WTC11 (cell line): Measurements from ENCODE around the gene SERPINB6. TPM values are rescaled to one million over a fixed set of nuclear protein-coding genes. Genes with fewer than 3 reads are reported as not detected.

Experiments
- ATAC-seq: fragments of 200-7000 bp; cut with Tn5 transposase; 2 replicates; pipeline ENCODE4 v1.10.0; 2021; ENCODE audit warnings: mild to moderate bottlenecking, moderate library complexity
- CTCF ChIA-PET: fragments of 300-600 bp; sonication (Branson Sonifier 250); formaldehyde crosslinking; loops from one replicate; lab custom pipeline; 2021; ENCODE audit warnings: antibody characterized with exemption; lab: Charles Lee
- POLR2A ChIA-PET: fragments of 350-600 bp; sonication (Branson Sonifier 250); formaldehyde crosslinking; loops from one replicate; lab custom pipeline; 2021; ENCODE audit warnings: antibody characterized with exemption; lab: Charles Lee
- DNase-seq: peaks from one replicate; pipeline ENCODE4 v3.0.0; 2021; ENCODE audit warnings: low spot score
- H3K27ac Mint-ChIP-seq: 2 replicates; pipeline ENCODE4 v1.8.0; 2021; ENCODE audit warnings: mixed read lengths
- H3K27me3 Mint-ChIP-seq: 2 replicates; pipeline ENCODE4 v1.8.0; 2021; ENCODE audit warnings: low read depth, mild to moderate bottlenecking, moderate library complexity, mixed read lengths
- H3K36me3 Mint-ChIP-seq: 2 replicates; pipeline ENCODE4 v1.8.0; 2021; ENCODE audit warnings: mixed read lengths
- H3K4me1 Mint-ChIP-seq: 2 replicates; pipeline ENCODE4 v1.8.0; 2022; ENCODE audit warnings: mixed read lengths
- H3K4me3 Mint-ChIP-seq: 2 replicates; pipeline ENCODE4 v1.8.0; 2021; ENCODE audit warnings: mild to moderate bottlenecking, moderate library complexity, mixed read lengths
- H3K9me3 Mint-ChIP-seq: 2 replicates; pipeline ENCODE4 v1.8.0; 2021; ENCODE audit warnings: mixed read lengths
- CTCF ChIP-seq: fragments of 200-600 bp; IDR thresholded peaks from 2 replicates; pipeline ENCODE4 v1.8.0; 2022; ENCODE audit warnings: antibody characterized with exemption
- ETV6 ChIP-seq: sonication (generic); formaldehyde crosslinking; IDR thresholded peaks from 2 replicates; pipeline ENCODE4 v1.8.1; 2022; ENCODE audit warnings: mild to moderate bottlenecking, missing genetic modification reagents
- GTF2I ChIP-seq: fragments of 250-450 bp; sonication (Bioruptor Pico); conservative IDR thresholded peaks from 2 replicates; pipeline ENCODE4 v1.4.0; 2021; ENCODE audit warnings: mild to moderate bottlenecking
- MAX ChIP-seq: sonication (generic); formaldehyde crosslinking; IDR thresholded peaks from 2 replicates; pipeline ENCODE4 v1.8.0; 2022; ENCODE audit warnings: mild to moderate bottlenecking, missing genetic modification reagents
- MYBL2 ChIP-seq: sonication (generic); formaldehyde crosslinking; IDR thresholded peaks from 2 replicates; pipeline ENCODE4 v1.8.1; 2023; ENCODE audit warnings: mild to moderate bottlenecking, moderate library complexity, missing genetic modification reagents
- NFYB ChIP-seq: sonication (generic); formaldehyde crosslinking; conservative IDR thresholded peaks from 2 replicates; pipeline ENCODE4 v1.8.0; 2022; ENCODE audit warnings: low read depth, missing genetic modification reagents
- PRRX2 ChIP-seq: fragments of 250-450 bp; sonication (Bioruptor Pico); IDR thresholded peaks from 2 replicates; pipeline ENCODE4 v1.8.0; 2021; ENCODE audit warnings: mild to moderate bottlenecking
- RORB ChIP-seq: fragments of 250-450 bp; sonication (Bioruptor Pico); IDR thresholded peaks from 2 replicates; pipeline ENCODE4 v1.9.0; 2021; ENCODE audit warnings: mild to moderate bottlenecking
- SP1 ChIP-seq: sonication (generic); formaldehyde crosslinking; conservative IDR thresholded peaks from 2 replicates; pipeline ENCODE4 v1.8.1; 2022; ENCODE audit warnings: missing genetic modification reagents
- ZNF396 ChIP-seq: fragments of 250-450 bp; sonication (Bioruptor Pico); IDR thresholded peaks from 2 replicates; pipeline ENCODE4 v1.8.0; 2021; ENCODE audit warnings: mild to moderate bottlenecking, moderate library complexity, borderline replicate concordance
- ZNF416 ChIP-seq: fragments of 250-450 bp; sonication (Bioruptor Pico); IDR thresholded peaks from 2 replicates; pipeline ENCODE4 v1.9.0; 2021; ENCODE audit warnings: mild to moderate bottlenecking, inconsistent platforms
- ZNF423 ChIP-seq: fragments of 250-450 bp; sonication (Bioruptor Pico); IDR thresholded peaks from 2 replicates; pipeline ENCODE4 v2.1.2; 2022; ENCODE audit warnings: mild to moderate bottlenecking, moderate library complexity
- total RNA-seq: library from RNA; stranded (reverse); gene quantifications from 3 replicates; pipeline ENCODE4 v1.2.3, GENCODE V29; 2021
- TF ChIP-seq, protein P1 (sequence below): sonication (generic); formaldehyde crosslinking; IDR thresholded peaks from 2 replicates; pipeline ENCODE4 v1.8.1; 2023; ENCODE audit warnings: mild to moderate bottlenecking, missing genetic modification reagents
- TF ChIP-seq, protein P2 (sequence below): sonication (generic); formaldehyde crosslinking; IDR thresholded peaks from 2 replicates; pipeline ENCODE4 v1.8.0; 2022; ENCODE audit warnings: missing genetic modification reagents
- TF ChIP-seq, protein P3 (sequence below): sonication (generic); formaldehyde crosslinking; IDR thresholded peaks from 2 replicates; pipeline ENCODE4 v1.8.1; 2023; ENCODE audit warnings: mild to moderate bottlenecking, missing genetic modification reagents, moderate library complexity

SERPINB6 gene
- total RNA-seq, 1 experiment from 2014 or later, result 28.0 TPM

DNA sequence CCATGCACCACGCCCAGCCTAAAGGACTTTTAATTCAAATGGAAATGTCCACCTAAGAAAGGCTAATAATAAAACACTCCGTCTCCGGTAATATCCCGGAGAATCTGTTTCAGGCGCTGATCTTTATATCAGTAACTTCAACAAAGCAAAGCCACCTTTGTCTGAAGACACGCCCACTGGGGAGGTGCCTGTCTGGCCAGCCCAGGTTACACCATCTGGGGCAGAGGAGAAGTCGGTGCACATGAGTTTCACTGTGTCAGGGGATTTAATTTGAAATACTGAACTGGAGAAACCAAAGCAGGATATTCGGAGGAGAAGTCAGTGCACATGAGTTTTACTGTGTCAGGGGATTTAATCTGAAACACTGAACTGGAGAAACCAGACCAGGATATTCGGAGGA lies 9.4 kb downstream of the SERPINB6 start (continued):
- TF ChIP-seq MYBL2 (CRISPR knock-in tag) (no peak), ZNF396 (no peak), RORB (CRISPR knock-in tag) (no peak)

DNA sequence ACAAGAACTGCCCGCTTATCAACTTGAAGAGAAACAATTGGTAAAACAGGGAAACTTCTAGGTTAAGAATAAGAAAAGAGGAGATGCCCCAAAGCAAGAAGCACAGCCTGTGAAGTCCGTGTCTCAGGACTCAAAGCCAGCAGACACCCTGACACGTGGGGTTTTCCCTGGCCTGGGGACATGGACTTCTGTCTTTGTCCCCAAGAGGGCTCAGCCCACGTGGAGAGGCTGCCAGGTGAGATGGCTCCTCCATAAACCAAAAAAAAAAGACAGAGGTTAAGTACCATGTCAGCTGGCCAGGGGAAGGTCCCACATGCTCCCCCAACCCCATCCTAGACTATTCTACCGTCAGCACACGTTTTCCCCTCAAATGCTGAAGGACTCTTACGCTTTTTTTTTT lies 9.9 kb downstream of the SERPINB6 start:
- no peaks in the 10 kb centered on the region for H3K27me3 Mint-ChIP-seq
- CTCF ChIA-PET, result interaction anchor here (1.8 to 2.4 kb wide), 2 partner anchors 9 kb away, joined by 10 to 27 read pairs; no protein-coding TSS in a partner anchor
- H3K4me3 Mint-ChIP-seq, result no peak overlapping the region
- no peak for TF ChIP-seq MAX (CRISPR knock-in tag)
- peaks cover 52% of the 10 kb centered on the region for H3K4me1 Mint-ChIP-seq
- DNase-seq, result no peak
- H3K27ac Mint-ChIP-seq, result peak overlapping the region; percentile 10; the same call in 1 of the 2 replicates
- no peaks in the 10 kb centered on the region for H3K9me3 Mint-ChIP-seq
- no peaks in the 10 kb centered on the region for H3K36me3 Mint-ChIP-seq
- ATAC-seq, result no peak
- POLR2A ChIA-PET, result no interaction called here

GRCh38 chr6:2960935-2961334 lies 10.4 kb downstream of the SERPINB6 start:
- ATAC-seq, result no peak

GRCh38 chr6:2959909-2960719 lies 11.3 kb downstream of the SERPINB6 start:
- CTCF ChIA-PET, result interaction anchor here (0.8 to 1.8 kb wide), 6 partner anchors 8 to 292 kb away, joined by 3 to 10 read pairs (median 4); no protein-coding TSS in a partner anchor
- POLR2A ChIA-PET, result interaction anchor here (0.6 to 1.2 kb wide), 2 partner anchors 29 to 575 kb away, joined by 3 to 5 read pairs; no protein-coding TSS in a partner anchor
- peak; percentile 72 for ATAC-seq
- TF ChIP-seq, protein P1, sequence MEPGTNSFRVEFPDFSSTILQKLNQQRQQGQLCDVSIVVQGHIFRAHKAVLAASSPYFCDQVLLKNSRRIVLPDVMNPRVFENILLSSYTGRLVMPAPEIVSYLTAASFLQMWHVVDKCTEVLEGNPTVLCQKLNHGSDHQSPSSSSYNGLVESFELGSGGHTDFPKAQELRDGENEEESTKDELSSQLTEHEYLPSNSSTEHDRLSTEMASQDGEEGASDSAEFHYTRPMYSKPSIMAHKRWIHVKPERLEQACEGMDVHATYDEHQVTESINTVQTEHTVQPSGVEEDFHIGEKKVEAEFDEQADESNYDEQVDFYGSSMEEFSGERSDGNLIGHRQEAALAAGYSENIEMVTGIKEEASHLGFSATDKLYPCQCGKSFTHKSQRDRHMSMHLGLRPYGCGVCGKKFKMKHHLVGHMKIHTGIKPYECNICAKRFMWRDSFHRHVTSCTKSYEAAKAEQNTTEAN, result no peak
- TF ChIP-seq NFYB (CRISPR knock-in tag), result no peak
- TF ChIP-seq, all 79 proteins: peak for 0
- Mint-ChIP-seq H3K27me3 (no peaks in the 10 kb centered on the region), H3K9me3 (no peaks in the 10 kb centered on the region), H3K27ac (peak overlapping the region; percentile 68), H3K4me3 (no peak overlapping the region), H3K4me1 (peaks cover 47% of the 10 kb centered on the region), H3K36me3 (0 out of 2 replicates have a peak, but pooled peaks cover 2% of the 10 kb centered on the region)
- peak; percentile 46 for DNase-seq

More at GRCh38 chr6:2960935-2961334, 10.4 kb downstream of the SERPINB6 start:
- CTCF ChIA-PET, result interaction anchor here (1.0 to 1.8 kb wide), 5 partner anchors 9 to 291 kb away, joined by 3 to 10 read pairs (median 5); no protein-coding TSS in a partner anchor
- Mint-ChIP-seq H3K36me3 (no peaks in the 10 kb centered on the region), H3K9me3 (no peaks in the 10 kb centered on the region), H3K27ac (peak overlapping the region; percentile 47), H3K4me3 (no peak overlapping the region), H3K4me1 (peaks cover 46% of the 10 kb centered on the region), H3K27me3 (no peaks in the 10 kb centered on the region)
- no peak for DNase-seq
- POLR2A ChIA-PET, result interaction anchor here (1.2 kb wide), 1 partner anchor 28 kb away, joined by 5 read pairs; no protein-coding TSS in a partner anchor
- TF ChIP-seq ETV6 (no peak), ZNF416 (no peak)

GRCh38 chr6:2958776-2959175 lies 12.6 kb downstream of the SERPINB6 start:
- TF ChIP-seq PRRX2 (CRISPR knock-in tag) (no peak), GTF2I (CRISPR knock-in tag) (no peak), SP1 (CRISPR knock-in tag) (no peak)
- Mint-ChIP-seq H3K27ac (no peak overlapping the region), H3K4me1 (peaks cover 46% of the 10 kb centered on the region), H3K4me3 (no peak overlapping the region), H3K9me3 (no peaks in the 10 kb centered on the region), H3K36me3 (peaks cover 5% of the 10 kb centered on the region; the same call in 1 of the 2 replicates), H3K27me3 (no peaks in the 10 kb centered on the region)
- POLR2A ChIA-PET, result no interaction called here
- ATAC-seq (no peak), DNase-seq (no peak)
- CTCF ChIA-PET, result interaction anchor here (1.0 kb wide), 1 partner anchor 167 kb away, joined by 4 read pairs; no protein-coding TSS in a partner anchor

GRCh38 chr6:2958331-2958711 lies 13.0 kb downstream of the SERPINB6 start:
- H3K36me3 Mint-ChIP-seq, result peaks cover 5% of the 10 kb centered on the region; the same call in 1 of the 2 replicates
- DNase-seq (no peak), ATAC-seq (no peak)
- H3K27me3 Mint-ChIP-seq, result no peaks in the 10 kb centered on the region
- no peak overlapping the region for H3K27ac Mint-ChIP-seq
- peaks cover 42% of the 10 kb centered on the region for H3K4me1 Mint-ChIP-seq
- CTCF ChIA-PET, result interaction anchor here (1.0 kb wide), 1 partner anchor 167 kb away, joined by 4 read pairs; no protein-coding TSS in a partner anchor
- no peak overlapping the region for H3K4me3 Mint-ChIP-seq
- H3K9me3 Mint-ChIP-seq, result no peaks in the 10 kb centered on the region
- POLR2A ChIA-PET, result no interaction called here
- TF ChIP-seq ZNF423 (CRISPR knock-in tag) (no peak), CTCF (no peak)
- TF ChIP-seq, protein P2, sequence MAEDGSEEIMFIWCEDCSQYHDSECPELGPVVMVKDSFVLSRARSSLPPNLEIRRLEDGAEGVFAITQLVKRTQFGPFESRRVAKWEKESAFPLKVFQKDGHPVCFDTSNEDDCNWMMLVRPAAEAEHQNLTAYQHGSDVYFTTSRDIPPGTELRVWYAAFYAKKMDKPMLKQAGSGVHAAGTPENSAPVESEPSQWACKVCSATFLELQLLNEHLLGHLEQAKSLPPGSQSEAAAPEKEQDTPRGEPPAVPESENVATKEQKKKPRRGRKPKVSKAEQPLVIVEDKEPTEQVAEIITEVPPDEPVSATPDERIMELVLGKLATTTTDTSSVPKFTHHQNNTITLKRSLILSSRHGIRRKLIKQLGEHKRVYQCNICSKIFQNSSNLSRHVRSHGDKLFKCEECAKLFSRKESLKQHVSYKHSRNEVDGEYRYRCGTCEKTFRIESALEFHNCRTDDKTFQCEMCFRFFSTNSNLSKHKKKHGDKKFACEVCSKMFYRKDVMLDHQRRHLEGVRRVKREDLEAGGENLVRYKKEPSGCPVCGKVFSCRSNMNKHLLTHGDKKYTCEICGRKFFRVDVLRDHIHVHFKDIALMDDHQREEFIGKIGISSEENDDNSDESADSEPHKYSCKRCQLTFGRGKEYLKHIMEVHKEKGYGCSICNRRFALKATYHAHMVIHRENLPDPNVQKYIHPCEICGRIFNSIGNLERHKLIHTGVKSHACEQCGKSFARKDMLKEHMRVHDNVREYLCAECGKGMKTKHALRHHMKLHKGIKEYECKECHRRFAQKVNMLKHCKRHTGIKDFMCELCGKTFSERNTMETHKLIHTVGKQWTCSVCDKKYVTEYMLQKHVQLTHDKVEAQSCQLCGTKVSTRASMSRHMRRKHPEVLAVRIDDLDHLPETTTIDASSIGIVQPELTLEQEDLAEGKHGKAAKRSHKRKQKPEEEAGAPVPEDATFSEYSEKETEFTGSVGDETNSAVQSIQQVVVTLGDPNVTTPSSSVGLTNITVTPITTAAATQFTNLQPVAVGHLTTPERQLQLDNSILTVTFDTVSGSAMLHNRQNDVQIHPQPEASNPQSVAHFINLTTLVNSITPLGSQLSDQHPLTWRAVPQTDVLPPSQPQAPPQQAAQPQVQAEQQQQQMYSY, result no peak
- TF ChIP-seq, protein P3, sequence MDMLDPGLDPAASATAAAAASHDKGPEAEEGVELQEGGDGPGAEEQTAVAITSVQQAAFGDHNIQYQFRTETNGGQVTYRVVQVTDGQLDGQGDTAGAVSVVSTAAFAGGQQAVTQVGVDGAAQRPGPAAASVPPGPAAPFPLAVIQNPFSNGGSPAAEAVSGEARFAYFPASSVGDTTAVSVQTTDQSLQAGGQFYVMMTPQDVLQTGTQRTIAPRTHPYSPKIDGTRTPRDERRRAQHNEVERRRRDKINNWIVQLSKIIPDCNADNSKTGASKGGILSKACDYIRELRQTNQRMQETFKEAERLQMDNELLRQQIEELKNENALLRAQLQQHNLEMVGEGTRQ, result no peak
